Thyroid gland (tissue), 4 donors: ENCODE measurements around the gene RNU6-7. TPM values are rescaled to one million over a fixed set of nuclear protein-coding genes. Genes with fewer than 3 reads are reported as not detected.

Experiments used
- DNase-seq, 2 donors: peaks; one replicate each; pipeline ENCODE4 v3.0.0-alpha.2; 2019
- H3K27ac ChIP-seq, 3 donors: fragments of 200-600 bp; sonication (generic); 1 replicate in 2 of 3; 2 replicates in 1 of 3; pipeline ENCODE4 v1.5.1; 2016 to 2019; ENCODE audit warnings: mild to moderate bottlenecking in 1 of 3, moderate library complexity in 1 of 3
- H3K27me3 ChIP-seq: fragments of 200-600 bp; sonication (generic); one replicate; pipeline ENCODE4 v1.5.1; 2019
- H3K36me3 ChIP-seq, 2 donors: fragments of 200-600 bp; sonication (generic); one replicate each; pipeline ENCODE4 v1.5.1; 2016 to 2019
- H3K4me1 ChIP-seq, 2 donors: fragments of 200-600 bp; sonication (generic); one replicate each; pipeline ENCODE4 v1.5.1; 2017 to 2019
- H3K4me3 ChIP-seq, 3 donors: fragments of 200-600 bp; sonication (generic); replicated peaks in 1 of 3; 1 replicate in 2 of 3; 2 replicates in 1 of 3; pipeline ENCODE4 v1.5.1; 2016; ENCODE audit warnings: mild to moderate bottlenecking in 1 of 3
- H3K9me3 ChIP-seq: fragments of 200-600 bp; sonication (generic); one replicate; pipeline ENCODE4 v1.5.1; 2017
- POLR2A ChIP-seq, 2 donors: fragments of 450-650 bp; IDR thresholded peaks; one replicate each; pipeline ENCODE4 v1.6.1; 2017; ENCODE audit warnings: antibody characterized with exemption in 2 of 2, mild to moderate bottlenecking in 2 of 2, moderate library complexity in 1 of 2
- WGBS, 2 donors: methylation state at CpG; one replicate each; pipeline ENCODE4 v1.1.5; 2017; 5-methylcytosine and 5-hydroxymethylcytosine counted together
- intact Hi-C: fragments of 100-400 bp; cut with DNase I; formaldehyde crosslinking; loops from one replicate; pipeline ENCODE4 v1.15.1; 2023
- total RNA-seq, 4 donors: library from RNA; depleted of rRNA; stranded (reverse); fragments of >200 nt; gene quantifications; one replicate each; pipeline ENCODE4 v1.2.3, GENCODE V29; 2016
- TF ChIP-seq, protein P1 (sequence below), 6 experiments: fragments of 200-600 bp in 3 of 6; fragments of 450-650 bp in 3 of 6; sonication (generic) in 3 of 6; IDR thresholded peaks; one replicate each; pipeline ENCODE4 v1.5.1; 2016 to 2019; ENCODE audit warnings: antibody characterized with exemption in 6 of 6, mild to moderate bottlenecking in 2 of 6, inconsistent platforms in 1 of 6, moderate library complexity in 1 of 6

Gene RNU6-7
- not detected for total RNA-seq

GRCh38 chr14:32201816-32202490, at the start of gene RNU6-7:
TSS of gene RNU6-7 (plus strand) at chr14:32202045.
- H3K9me3 ChIP-seq: no peaks in the 10 kb centered on the region
- peak within 1 kb of the TSS; percentile 36 to 75 (median 59) for H3K4me3 ChIP-seq
- peak; percentile 29 to 36 for DNase-seq
- H3K27ac ChIP-seq: peak within 1 kb of the TSS; percentile 87 to 92 (median 90)
- intact Hi-C loops: loop anchor here (5.0 to 10.0 kb wide), 2 partner anchors 53 to 125 kb away; partner anchors contain the start of gene ARHGAP5
- WGBS, 2 donors: 3 to 6% methylated on average over 35 to 39 of the region's 40 CpGs
- no peak for TF ChIP-seq POLR2A (IDR thresholded peaks at IDR 0.05)
- TF ChIP-seq, protein P1, sequence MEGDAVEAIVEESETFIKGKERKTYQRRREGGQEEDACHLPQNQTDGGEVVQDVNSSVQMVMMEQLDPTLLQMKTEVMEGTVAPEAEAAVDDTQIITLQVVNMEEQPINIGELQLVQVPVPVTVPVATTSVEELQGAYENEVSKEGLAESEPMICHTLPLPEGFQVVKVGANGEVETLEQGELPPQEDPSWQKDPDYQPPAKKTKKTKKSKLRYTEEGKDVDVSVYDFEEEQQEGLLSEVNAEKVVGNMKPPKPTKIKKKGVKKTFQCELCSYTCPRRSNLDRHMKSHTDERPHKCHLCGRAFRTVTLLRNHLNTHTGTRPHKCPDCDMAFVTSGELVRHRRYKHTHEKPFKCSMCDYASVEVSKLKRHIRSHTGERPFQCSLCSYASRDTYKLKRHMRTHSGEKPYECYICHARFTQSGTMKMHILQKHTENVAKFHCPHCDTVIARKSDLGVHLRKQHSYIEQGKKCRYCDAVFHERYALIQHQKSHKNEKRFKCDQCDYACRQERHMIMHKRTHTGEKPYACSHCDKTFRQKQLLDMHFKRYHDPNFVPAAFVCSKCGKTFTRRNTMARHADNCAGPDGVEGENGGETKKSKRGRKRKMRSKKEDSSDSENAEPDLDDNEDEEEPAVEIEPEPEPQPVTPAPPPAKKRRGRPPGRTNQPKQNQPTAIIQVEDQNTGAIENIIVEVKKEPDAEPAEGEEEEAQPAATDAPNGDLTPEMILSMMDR (IDR thresholded peaks at IDR 0.05): no peak
- H3K36me3 ChIP-seq: no peaks in the 10 kb centered on the region
- H3K4me1 ChIP-seq: peaks cover 0 to 12% of the 10 kb centered on the region in 2 donors
- H3K27me3 ChIP-seq: no peaks in the 10 kb centered on the region

DNA sequence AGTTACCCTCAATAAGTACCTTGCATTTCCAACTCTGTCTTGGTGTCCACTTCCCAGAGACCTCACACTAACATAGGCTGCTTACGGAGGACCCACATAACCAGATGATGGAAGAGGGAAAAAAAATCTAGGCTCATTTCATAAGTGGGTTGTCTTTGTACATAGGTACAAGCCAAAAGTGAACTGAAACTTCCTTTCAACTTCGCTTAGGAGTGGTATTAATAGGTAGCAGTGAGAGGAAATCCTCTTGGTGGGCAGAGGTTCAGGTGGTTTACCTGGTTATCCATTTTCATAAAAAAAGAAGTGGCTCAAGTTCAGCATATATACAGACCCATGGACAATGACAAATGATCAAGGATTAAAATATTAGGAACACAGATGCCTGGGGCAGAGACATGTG, 35.8 kb upstream of the RNU6-7 start:
- intact Hi-C loops: no loop called here
- Histone ChIP-seq H3K4me3 (no peak overlapping the region), H3K27ac (no peak overlapping the region), H3K9me3 (no peaks in the 10 kb centered on the region), H3K36me3 (no peaks in the 10 kb centered on the region), H3K4me1 (no peaks in the 10 kb centered on the region), H3K27me3 (no peaks in the 10 kb centered on the region)
- DNase-seq: no peak
- no peak for TF ChIP-seq POLR2A (IDR thresholded peaks at IDR 0.05)
- TF ChIP-seq, protein P1 (IDR thresholded peaks at IDR 0.05): no peak
- 97% methylated on average over 2 of the region's 2 CpGs for WGBS, 2 donors

- WGBS, 2 donors: 90 to 97% methylated on average over 1 of the region's 1 CpG
- H3K36me3 ChIP-seq: no peaks in the 10 kb centered on the region
These were observed 34.9 kb upstream of the RNU6-7 start for GRCh38 chr14:32166924-32167323.

GRCh38 chr14:32167907-32168306, 33.9 kb upstream of the RNU6-7 start:
- no peak for DNase-seq
- no peaks in the 10 kb centered on the region for H3K9me3 ChIP-seq
- no peak overlapping the region for H3K4me3 ChIP-seq
- no peak overlapping the region for H3K27ac ChIP-seq
- no peak for TF ChIP-seq POLR2A (IDR thresholded peaks at IDR 0.05)
- TF ChIP-seq, protein P1 (IDR thresholded peaks at IDR 0.05): no peak
- WGBS, 2 donors: 78 to 88% methylated on average over 3 of the region's 3 CpGs
- H3K4me1 ChIP-seq: no peaks in the 10 kb centered on the region
- intact Hi-C loops: no loop called here
- no peaks in the 10 kb centered on the region for H3K36me3 ChIP-seq
- H3K27me3 ChIP-seq: no peaks in the 10 kb centered on the region

More at GRCh38 chr14:32166924-32167323, 34.9 kb upstream of the RNU6-7 start:
- DNase-seq: no peak
- H3K27ac ChIP-seq: no peak overlapping the region
- no peaks in the 10 kb centered on the region for H3K27me3 ChIP-seq
- H3K4me3 ChIP-seq: no peak overlapping the region
- TF ChIP-seq, protein P1 (IDR thresholded peaks at IDR 0.05): no peak
- no peak for TF ChIP-seq POLR2A (IDR thresholded peaks at IDR 0.05)
- intact Hi-C loops: no loop called here
- no peaks in the 10 kb centered on the region for H3K4me1 ChIP-seq
- H3K9me3 ChIP-seq: no peaks in the 10 kb centered on the region

- H3K27me3 ChIP-seq: no peaks in the 10 kb centered on the region
- TF ChIP-seq, protein P1 (IDR thresholded peaks at IDR 0.05): no peak
- no peak for TF ChIP-seq POLR2A (IDR thresholded peaks at IDR 0.05)
- H3K4me3 ChIP-seq: no peak overlapping the region
- DNase-seq: no peak
- intact Hi-C loops: no loop called here
- WGBS, 2 donors: 88 to 89% methylated on average over 3 of the region's 3 CpGs
- no peaks in the 10 kb centered on the region for H3K9me3 ChIP-seq
- no peaks in the 10 kb centered on the region for H3K4me1 ChIP-seq
- no peaks in the 10 kb centered on the region for H3K36me3 ChIP-seq
- H3K27ac ChIP-seq: no peak overlapping the region
These were observed 32.7 kb upstream of the RNU6-7 start for GRCh38 chr14:32169191-32169590.
